ENCODE data around the gene MVD.
A peak's percentile ranks its signal among the peaks of the same experiment; 100 is the strongest.
"Not testable (repeated sequence)": the region's sequence is repeated elsewhere in the genome, so short reads cannot be mapped to it uniquely, and the experiment has no call there.

MVD gene

GRCh38 chr16:88680554-88681083 lies 17.7 kb upstream of the MVD start:
- DNase-seq = no peak

GRCh38 chr16:88678224-88678979 lies 15.5 kb upstream of the MVD start:
- no peak for DNase-seq

GRCh38 chr16:88677721-88678120 lies 14.8 kb upstream of the MVD start:
- DNase-seq = no peak

- no peak for DNase-seq
These were observed 13.8 kb upstream of the MVD start for GRCh38 chr16:88676502-88677242.

- no peak for DNase-seq
These were observed 11.0 kb upstream of the MVD start for GRCh38 chr16:88673716-88674379.

GRCh38 chr16:88672776-88673175 lies 9.9 kb upstream of the MVD start:
- peak; percentile 25 for DNase-seq

GRCh38 chr16:88671806-88672205 lies 8.9 kb upstream of the MVD start:
- no peak for DNase-seq

GRCh38 chr16:88669980-88670379 lies 7.1 kb upstream of the MVD start:
- DNase-seq = no peak

- DNase-seq = not testable (repeated sequence)
These were observed 6.6 kb upstream of the MVD start for GRCh38 chr16:88669493-88669892.

- no peak for DNase-seq
These were observed 4.6 kb upstream of the MVD start for GRCh38 chr16:88667461-88667860.

GRCh38 chr16:88665570-88665969 lies 2.7 kb upstream of the MVD start:
- no peak for DNase-seq

GRCh38 chr16:88665148-88665547 lies 2.3 kb upstream of the MVD start:
- no peak for DNase-seq

- DNase-seq = no peak
These were observed 559 bp downstream of the MVD start for GRCh38 chr16:88662222-88662842.

- DNase-seq = no peak
These were observed 1.4 kb downstream of the MVD start for GRCh38 chr16:88661468-88661867.

- DNase-seq = no peak
These were observed 3.7 kb downstream of the MVD start for GRCh38 chr16:88659160-88659559.

- DNase-seq = no peak
These were observed 4.2 kb downstream of the MVD start for GRCh38 chr16:88658714-88659113.

- DNase-seq = no peak
These were observed 5.5 kb downstream of the MVD start for GRCh38 chr16:88657371-88657770.

- DNase-seq = no peak
These were observed 6.5 kb downstream of the MVD start for GRCh38 chr16:88656291-88656980.

- DNase-seq = peak; percentile 42
These were observed 7.1 kb downstream of the MVD start for GRCh38 chr16:88655733-88656281.

GRCh38 chr16:88655053-88655732 lies 7.7 kb downstream of the MVD start:
- DNase-seq = no peak

- no peak for DNase-seq
These were observed 8.4 kb downstream of the MVD start for GRCh38 chr16:88654363-88655052.
